H54 (cell line): Measurements from ENCODE around the gene DSP.

ENCODE experiments used
- DNase-seq: peaks from one replicate; pipeline ENCODE4 v3.0.0; 2011; ENCODE audit warnings: low spot score, mixed read lengths; ENCODE audit not compliant: insufficient read length
- FAIRE-seq: peaks from 3 replicates; lab custom pipeline; 2011; peaks lifted over from hg19 to GRCh38; lab: Jason Lieb, UNC
- POLR2A ChIP-seq: IDR thresholded peaks from 2 replicates; pipeline ENCODE4 v1.6.1; 2011; ENCODE audit warnings: low read depth, mild to moderate bottlenecking, low read length

Gene DSP

DNA sequence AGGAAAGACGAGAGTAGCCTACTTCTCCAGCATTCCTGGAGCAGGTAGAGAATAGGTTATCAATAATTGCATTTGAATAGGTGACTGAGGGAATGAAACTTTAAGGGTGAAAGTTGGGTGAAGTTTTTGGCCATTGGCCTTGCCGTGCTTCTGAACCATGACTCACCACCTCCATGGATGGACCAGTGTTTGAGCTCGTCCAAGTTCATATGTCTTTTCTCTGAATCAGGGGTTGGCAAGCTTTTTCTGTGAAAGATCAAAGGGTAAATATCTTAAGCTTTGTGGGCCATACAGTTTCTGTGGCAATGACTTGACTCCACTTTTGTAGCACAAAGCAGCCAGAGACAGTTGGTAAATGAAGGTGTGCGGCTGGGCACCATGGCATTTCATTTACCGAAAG, 80.3 kb downstream of the DSP start:
- FAIRE-seq: no peak
- no peak for DNase-seq
- no peak for TF ChIP-seq POLR2A

- TF ChIP-seq POLR2A: no peak
- FAIRE-seq (no peak), DNase-seq (no peak)
Measured at GRCh38 chr6:7624796-7625710, 83.6 kb downstream of the DSP start.

DNA sequence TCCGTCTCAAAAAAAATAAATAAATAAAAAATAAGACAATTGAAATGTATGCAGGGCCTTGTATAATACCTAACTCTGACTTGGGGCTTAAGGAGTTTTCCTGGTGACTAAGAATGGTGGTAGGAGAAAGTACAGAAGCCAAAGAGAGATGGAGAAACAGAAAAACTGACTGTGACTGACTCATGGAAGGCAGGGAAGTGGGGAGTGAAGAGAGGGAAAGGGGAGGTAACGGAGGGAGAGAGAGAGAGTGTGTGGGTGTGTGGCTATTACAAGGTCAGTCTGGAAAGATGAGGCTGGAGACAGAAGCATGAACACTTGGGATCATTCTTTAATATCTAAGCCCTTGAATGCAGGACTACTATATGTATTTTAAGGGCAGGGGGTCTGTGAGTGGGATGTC, 87.0 kb downstream of the DSP start:
- no peak for DNase-seq
- TF ChIP-seq POLR2A: no peak
- no peak for FAIRE-seq

GRCh38 chr6:7628909-7629308, 87.4 kb downstream of the DSP start:
- FAIRE-seq: no peak
- no peak for DNase-seq
- no peak for TF ChIP-seq POLR2A

GRCh38 chr6:7629321-7629720, 87.8 kb downstream of the DSP start:
- FAIRE-seq (no peak), DNase-seq (no peak)
- no peak for TF ChIP-seq POLR2A

DNA sequence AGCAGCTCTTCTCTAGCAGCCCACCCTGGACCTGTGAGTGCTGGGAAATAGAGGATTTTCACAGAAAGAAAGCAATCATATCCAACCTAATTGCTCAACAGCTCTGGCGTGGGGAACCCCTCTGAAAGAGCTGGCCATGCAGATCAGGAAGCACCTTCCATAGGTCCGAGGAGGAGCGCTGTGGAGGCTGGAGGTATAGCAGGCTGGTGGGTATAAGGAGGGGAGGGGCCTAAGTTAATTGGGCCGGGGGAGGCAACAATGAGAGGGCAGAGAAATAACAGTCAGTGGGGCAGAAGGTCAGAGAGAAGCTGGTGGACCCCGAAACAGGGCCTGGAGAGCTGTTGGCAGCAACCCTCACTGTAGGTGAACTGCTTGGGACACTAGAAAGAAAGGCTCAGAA, 89.3 kb downstream of the DSP start:
- FAIRE-seq (no peak), DNase-seq (no peak)

DNA sequence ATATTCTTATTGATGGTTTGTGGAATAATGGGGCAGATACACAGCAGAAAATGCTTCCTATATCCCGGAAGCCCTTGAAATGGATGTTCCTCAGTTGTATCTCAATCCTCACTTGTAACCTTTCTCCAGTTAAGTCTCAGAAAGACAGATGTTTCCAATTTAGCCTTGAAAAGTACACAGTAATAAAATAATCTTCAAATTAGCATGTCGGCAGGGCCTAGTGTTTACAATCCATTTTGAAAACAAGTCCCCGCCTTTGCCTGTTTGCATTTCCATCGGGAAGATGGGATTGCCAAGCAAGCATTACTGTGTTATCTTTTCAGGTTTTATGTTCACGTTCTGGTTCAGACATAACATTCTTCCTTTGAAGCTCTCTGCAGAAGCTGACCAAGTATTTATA, 90.0 kb downstream of the DSP start:
- no peak for TF ChIP-seq POLR2A
- DNase-seq: no peak
- no peak for FAIRE-seq

More for the DNA sequence above, 89.3 kb downstream of the DSP start:
- TF ChIP-seq POLR2A: no peak

GRCh38 chr6:7632501-7633290, 91.2 kb downstream of the DSP start:
- TF ChIP-seq POLR2A: no peak
- DNase-seq (no peak), FAIRE-seq (no peak)

GRCh38 chr6:7633361-7633760, 91.9 kb downstream of the DSP start:
- no peak for DNase-seq
- TF ChIP-seq POLR2A: no peak
- FAIRE-seq: no peak

GRCh38 chr6:7636151-7636550, 94.7 kb downstream of the DSP start:
- FAIRE-seq: no peak
- TF ChIP-seq POLR2A: no peak

More at GRCh38 chr6:7636151-7636550, 94.7 kb downstream of the DSP start:
- no peak for DNase-seq
